NCI-H1048 (cell line): ENCODE measurements around the gene RBFOX1.

Source experiments
- DNase-seq: peaks from one replicate; lab custom pipeline; 2025; lab: John Stamatoyannopoulos, UW

The RBFOX1 gene

GRCh38 chr16:7373776-7374175, 41.1 kb downstream of the RBFOX1 start:
- no peak for DNase-seq

GRCh38 chr16:7374614-7375174, 42.0 kb downstream of the RBFOX1 start:
- no peak for DNase-seq

GRCh38 chr16:7376227-7376626, 43.6 kb downstream of the RBFOX1 start:
- DNase-seq: no peak

- DNase-seq: no peak
These were observed 44.6 kb downstream of the RBFOX1 start for GRCh38 chr16:7377231-7377630.

- DNase-seq: no peak
These were observed 45.5 kb downstream of the RBFOX1 start for GRCh38 chr16:7378024-7378695.

GRCh38 chr16:7380441-7380840, 47.8 kb downstream of the RBFOX1 start:
- DNase-seq: no peak

GRCh38 chr16:7380911-7381310, 48.3 kb downstream of the RBFOX1 start:
- DNase-seq: no peak

- DNase-seq: no peak
These were observed 49.0 kb downstream of the RBFOX1 start for GRCh38 chr16:7381671-7382070.

- no peak for DNase-seq
These were observed 49.9 kb downstream of the RBFOX1 start for GRCh38 chr16:7382521-7382920.

GRCh38 chr16:7390974-7391373, 58.3 kb downstream of the RBFOX1 start:
- DNase-seq: no peak

GRCh38 chr16:7391694-7392093, 59.0 kb downstream of the RBFOX1 start:
- DNase-seq: no peak

GRCh38 chr16:7392206-7392605, 59.6 kb downstream of the RBFOX1 start:
- DNase-seq: no peak

GRCh38 chr16:7393680-7394079, 61.0 kb downstream of the RBFOX1 start:
- no peak for DNase-seq

- no peak for DNase-seq
These were observed 62.2 kb downstream of the RBFOX1 start for GRCh38 chr16:7394720-7395336.

GRCh38 chr16:7397901-7398300, 65.3 kb downstream of the RBFOX1 start:
- no peak for DNase-seq

GRCh38 chr16:7398536-7398935, 65.9 kb downstream of the RBFOX1 start:
- no peak for DNase-seq

GRCh38 chr16:7399296-7399695, 66.7 kb downstream of the RBFOX1 start:
- no peak for DNase-seq

GRCh38 chr16:7400117-7400890, 67.7 kb downstream of the RBFOX1 start:
- no peak for DNase-seq

GRCh38 chr16:7404217-7404616, 71.6 kb downstream of the RBFOX1 start:
- DNase-seq: no peak

- no peak for DNase-seq
These were observed 72.5 kb downstream of the RBFOX1 start for GRCh38 chr16:7405166-7405565.

- no peak for DNase-seq
These were observed 76.2 kb downstream of the RBFOX1 start for GRCh38 chr16:7408700-7409365.

GRCh38 chr16:7419441-7419840, 86.8 kb downstream of the RBFOX1 start:
- DNase-seq: no peak
